BLaER1 treated with 17β-estradiol and CSF1 and Interleukin-3, amounts not matched to agents 10 nM and 100 nM (cell line): Measurements from ENCODE around the gene ANKAR.
A peak's percentile ranks its signal among the peaks of the same experiment; 100 is the strongest.
"Not testable (repeated sequence)": the region's sequence is repeated elsewhere in the genome, so short reads cannot be mapped to it uniquely, and the experiment has no call there.

Experiments used
- H3K27ac ChIP-seq, 11 experiments: shearing (Covaris generic); formaldehyde crosslinking; 2 replicates each; pipeline ENCODE4 v1.8.1; 2022
- H3K27me3 ChIP-seq, 11 experiments: shearing (Covaris generic); formaldehyde crosslinking; 2 replicates each; pipeline ENCODE4 v1.8.1; 2022
- H3K36me3 ChIP-seq, 11 experiments: shearing (Covaris generic); formaldehyde crosslinking; 2 replicates each; pipeline ENCODE4 v1.8.1; 2022
- H3K4me1 ChIP-seq, 10 experiments: shearing (Covaris generic); formaldehyde crosslinking; 2 replicates each; pipeline ENCODE4 v1.8.1; 2022
- H3K4me2 ChIP-seq, 11 experiments: shearing (Covaris generic); formaldehyde crosslinking; 2 replicates each; pipeline ENCODE4 v1.8.1; 2022
- H3K4me3 ChIP-seq, 10 experiments: shearing (Covaris generic); formaldehyde crosslinking; 2 replicates each; pipeline ENCODE4 v1.8.1; 2022
- H3K9ac ChIP-seq, 11 experiments: shearing (Covaris generic); formaldehyde crosslinking; 2 replicates each; pipeline ENCODE4 v1.8.1; 2022
- H3K9me3 ChIP-seq, 11 experiments: shearing (Covaris generic); formaldehyde crosslinking; replicated peaks in 1 of 11; 2 replicates each; pipeline ENCODE4 v1.8.1; 2022
- H4K20me1 ChIP-seq, 11 experiments: shearing (Covaris generic); formaldehyde crosslinking; 2 replicates each; pipeline ENCODE4 v1.8.1; 2022
- Cebpa-rat ChIP-seq, 11 experiments: shearing (Covaris generic); IDR thresholded peaks; 2 replicates each; pipeline ENCODE4 v1.8.1; 2022

Gene ANKAR

DNA sequence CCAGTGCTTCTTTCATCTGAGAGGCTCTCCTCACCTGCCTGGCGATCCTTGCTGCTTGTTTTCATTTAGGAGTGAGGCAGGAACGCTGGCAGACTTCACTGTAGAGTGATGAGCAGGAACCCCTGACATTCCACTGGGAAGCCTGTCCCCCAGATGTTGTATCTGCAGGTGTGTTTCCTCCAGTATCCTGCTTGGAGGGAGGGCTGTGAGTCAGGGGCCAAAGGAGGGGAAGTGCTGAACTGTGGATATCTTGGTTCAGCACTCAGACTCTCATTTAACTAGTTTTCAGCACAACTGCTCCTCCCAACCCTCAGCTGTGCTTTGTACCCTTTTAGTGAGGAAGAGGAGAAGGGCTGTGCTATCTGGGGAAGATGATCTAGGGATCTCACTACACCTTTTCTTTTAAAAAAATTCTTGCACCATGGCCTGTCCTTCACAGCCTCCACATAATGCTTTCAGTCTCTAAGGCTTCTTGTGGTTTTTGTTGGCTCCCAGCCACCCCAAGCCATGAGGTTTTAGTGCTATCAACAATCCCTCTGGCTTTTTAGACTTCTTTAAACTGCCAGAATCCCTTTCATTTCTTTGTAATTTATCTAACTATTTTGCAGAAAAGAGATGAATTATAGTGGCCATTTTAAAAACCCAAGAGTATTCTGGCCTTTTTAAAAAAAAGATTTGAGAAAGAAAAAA, 11.2 kb downstream of the ANKAR start:
- H3K36me3 ChIP-seq, result no peaks in the 10 kb centered on the region; a peak in 1 of 22 replicates
- H3K9me3 ChIP-seq, result no peaks in the 10 kb centered on the region
- H3K4me1 ChIP-seq, result peaks cover 6 to 13% (median 8%) of the 10 kb centered on the region in 10 experiments; a peak in 19 of 20 replicates
- H3K27ac ChIP-seq, result no peak overlapping the region
- H3K4me3 ChIP-seq, result no peak overlapping the region
- H3K9ac ChIP-seq, result peak overlapping the region in 1 of 11 experiments; percentile 31; a peak in 4 of 22 replicates
- no peaks in the 10 kb centered on the region for H3K27me3 ChIP-seq
- no peak for TF ChIP-seq Cebpa-rat (IDR thresholded peaks at IDR 0.05)
- H4K20me1 ChIP-seq, result no peaks in the 10 kb centered on the region; a peak in 2 of 22 replicates
- H3K4me2 ChIP-seq, result peak overlapping the region in 9 of 11 experiments; percentile 6 to 38 (median 18); a peak in 12 of 22 replicates

DNA sequence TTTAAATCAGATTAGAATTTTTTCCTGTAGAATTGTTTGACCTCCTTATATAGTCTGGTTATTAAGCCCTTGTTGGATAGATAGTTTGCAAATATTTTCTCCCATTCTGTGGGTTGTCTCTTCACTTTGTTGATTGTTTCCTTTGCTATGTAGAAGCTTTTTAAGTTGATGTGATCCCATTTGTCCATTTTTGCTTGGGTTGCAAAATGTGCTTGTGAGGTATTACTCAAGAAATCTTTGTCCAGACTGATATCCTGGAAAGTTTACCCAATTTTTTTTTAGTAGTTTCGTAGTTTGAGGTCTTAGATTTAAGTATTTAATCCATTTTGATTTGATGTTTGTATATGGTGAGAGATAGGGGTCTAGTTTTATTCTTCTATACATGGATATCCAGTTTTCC, 13.3 kb downstream of the ANKAR start:
- not testable (repeated sequence) for H3K4me3 ChIP-seq, H3K4me2 ChIP-seq, H3K27me3 ChIP-seq, H3K9me3 ChIP-seq, H3K36me3 ChIP-seq, H4K20me1 ChIP-seq, H3K9ac ChIP-seq, H3K27ac ChIP-seq
- peaks cover 6 to 12% (median 8%) of the 10 kb centered on the region in 10 experiments; a peak in 19 of 20 replicates for H3K4me1 ChIP-seq

DNA sequence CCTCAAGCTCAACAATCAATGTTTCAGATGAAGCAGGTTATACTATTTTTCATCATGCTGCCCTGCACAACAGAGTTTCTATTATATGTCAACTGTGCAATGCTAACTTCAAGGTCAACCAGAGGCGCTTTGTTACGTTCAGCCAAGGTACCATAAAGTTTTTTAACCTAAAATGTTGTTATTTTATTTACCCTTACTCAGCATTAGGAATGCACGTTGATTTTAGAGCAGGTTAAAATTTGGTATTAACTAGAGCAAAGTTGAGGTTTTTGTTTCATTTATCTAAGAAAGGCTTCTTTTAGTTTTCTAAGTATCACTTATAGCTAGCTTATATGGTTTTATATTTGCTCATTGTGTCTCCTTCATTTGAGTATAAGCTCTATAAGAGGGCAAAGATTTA, 21.8 kb downstream of the ANKAR start:
- Histone ChIP-seq H4K20me1 (no peaks in the 10 kb centered on the region), H3K36me3 (no peaks in the 10 kb centered on the region; a peak in 2 of 22 replicates), H3K4me1 (no peaks in the 10 kb centered on the region), H3K9ac (no peak overlapping the region), H3K4me3 (no peak overlapping the region), H3K9me3 (no peaks in the 10 kb centered on the region), H3K27me3 (no peaks in the 10 kb centered on the region), H3K27ac (no peak overlapping the region), H3K4me2 (no peak overlapping the region)
- no peak for TF ChIP-seq Cebpa-rat (IDR thresholded peaks at IDR 0.05)

DNA sequence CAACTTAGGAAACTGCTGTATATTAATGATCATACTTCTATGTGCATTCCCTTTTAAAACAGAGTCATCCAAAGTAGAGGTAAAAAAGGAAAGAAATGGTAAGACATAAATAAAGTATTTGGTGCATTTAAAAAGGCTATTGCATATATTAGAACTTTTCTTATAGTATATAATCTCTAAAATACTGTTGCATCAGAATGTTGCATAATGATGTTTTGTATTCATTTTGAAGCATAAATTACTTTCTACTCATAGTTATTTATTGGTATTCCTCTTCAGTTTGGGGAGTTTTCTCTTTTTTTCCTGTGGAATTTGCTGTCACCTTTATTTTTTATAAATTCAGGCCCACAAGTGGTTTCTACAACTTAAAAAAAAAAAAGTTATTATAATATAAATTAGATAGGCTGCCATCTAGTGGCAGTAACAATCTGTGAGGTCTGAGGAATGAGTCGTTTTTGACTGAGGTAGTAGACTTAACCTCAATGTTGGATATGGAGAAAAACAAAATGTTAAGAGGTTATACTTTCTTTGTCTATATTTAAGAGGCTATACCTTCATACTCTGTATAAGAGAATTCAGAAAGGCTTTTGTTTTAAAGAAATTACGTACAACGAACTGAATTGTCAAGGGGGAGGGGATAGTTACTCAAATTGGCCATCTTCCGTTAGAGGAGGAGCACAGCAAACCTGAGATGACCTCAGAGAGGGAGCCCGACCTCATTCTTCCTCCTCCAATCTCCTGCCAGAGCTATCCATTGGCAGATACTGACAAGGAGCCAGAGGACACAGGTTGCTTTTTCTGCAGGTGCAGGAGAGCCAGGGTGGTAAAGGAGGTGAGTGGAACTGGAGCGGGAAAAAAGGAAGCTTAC, 23.8 kb downstream of the ANKAR start:
- Histone ChIP-seq H3K4me3 (no peak overlapping the region), H3K9ac (no peak overlapping the region), H3K9me3 (no peaks in the 10 kb centered on the region), H4K20me1 (no peaks in the 10 kb centered on the region), H3K27me3 (no peaks in the 10 kb centered on the region), H3K36me3 (no peaks in the 10 kb centered on the region; a peak in 1 of 22 replicates), H3K4me2 (no peak overlapping the region), H3K27ac (no peak overlapping the region), H3K4me1 (no peaks in the 10 kb centered on the region)
- TF ChIP-seq Cebpa-rat (IDR thresholded peaks at IDR 0.05), result no peak

DNA sequence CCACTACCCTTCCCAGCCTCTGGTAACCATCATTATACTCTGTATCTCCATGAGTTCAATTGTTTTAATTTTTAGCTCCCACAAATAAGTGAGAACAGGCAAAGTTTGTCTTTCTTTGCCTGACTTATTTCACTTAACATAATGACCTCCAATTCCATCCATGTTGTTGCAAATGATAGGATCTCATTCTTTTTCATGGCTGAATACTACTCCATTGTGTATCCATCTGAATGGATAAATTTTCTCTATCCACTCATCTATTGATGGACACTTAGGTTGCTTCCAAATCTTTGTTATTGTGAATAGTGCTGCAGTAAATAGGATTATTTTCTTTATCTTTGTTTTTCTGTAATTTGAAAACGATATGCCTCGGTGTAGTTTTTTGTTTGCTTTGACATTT, 26.2 kb downstream of the ANKAR start:
- no peak overlapping the region for H3K9ac ChIP-seq
- no peak for TF ChIP-seq Cebpa-rat (IDR thresholded peaks at IDR 0.05)

DNA sequence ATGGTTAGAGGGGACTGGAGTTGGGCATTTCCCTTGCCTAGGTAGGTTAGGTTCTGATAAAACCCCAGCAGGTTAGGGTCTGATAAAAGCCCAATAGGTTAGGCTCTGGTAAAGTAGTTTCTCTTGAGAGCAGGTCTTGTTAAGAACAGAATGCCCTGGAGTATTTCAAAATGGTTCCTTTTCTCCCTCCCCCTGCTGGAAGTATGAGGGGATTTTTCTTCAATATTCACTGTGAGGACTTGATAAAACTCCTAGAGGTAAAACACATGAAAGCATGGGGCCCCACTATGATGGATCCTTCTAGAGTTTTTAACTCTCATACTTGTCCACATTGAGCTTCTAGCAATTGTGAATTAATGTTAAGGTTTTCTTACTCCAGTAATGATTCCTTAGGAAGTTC, 27.6 kb downstream of the ANKAR start:
- H3K9me3 ChIP-seq, result no peaks in the 10 kb centered on the region
- no peaks in the 10 kb centered on the region for H4K20me1 ChIP-seq
- no peak overlapping the region for H3K27ac ChIP-seq
- peaks cover 0 to 8% (median 0%) of the 10 kb centered on the region in 11 experiments; a peak in 4 of 22 replicates for H3K36me3 ChIP-seq
- H3K4me2 ChIP-seq, result no peak overlapping the region
- H3K27me3 ChIP-seq, result no peaks in the 10 kb centered on the region
- no peaks in the 10 kb centered on the region for H3K4me1 ChIP-seq
- H3K9ac ChIP-seq, result no peak overlapping the region
- TF ChIP-seq Cebpa-rat (IDR thresholded peaks at IDR 0.05), result no peak
- no peak overlapping the region for H3K4me3 ChIP-seq

More for the DNA sequence above, 26.2 kb downstream of the ANKAR start:
- Histone ChIP-seq H3K4me2 (no peak overlapping the region), H3K27me3 (no peaks in the 10 kb centered on the region), H3K27ac (no peak overlapping the region), H3K36me3 (peaks cover 0 to 6% (median 0%) of the 10 kb centered on the region in 11 experiments; a peak in 2 of 22 replicates), H3K4me1 (no peaks in the 10 kb centered on the region), H3K9me3 (no peaks in the 10 kb centered on the region), H4K20me1 (no peaks in the 10 kb centered on the region), H3K4me3 (no peak overlapping the region)

DNA sequence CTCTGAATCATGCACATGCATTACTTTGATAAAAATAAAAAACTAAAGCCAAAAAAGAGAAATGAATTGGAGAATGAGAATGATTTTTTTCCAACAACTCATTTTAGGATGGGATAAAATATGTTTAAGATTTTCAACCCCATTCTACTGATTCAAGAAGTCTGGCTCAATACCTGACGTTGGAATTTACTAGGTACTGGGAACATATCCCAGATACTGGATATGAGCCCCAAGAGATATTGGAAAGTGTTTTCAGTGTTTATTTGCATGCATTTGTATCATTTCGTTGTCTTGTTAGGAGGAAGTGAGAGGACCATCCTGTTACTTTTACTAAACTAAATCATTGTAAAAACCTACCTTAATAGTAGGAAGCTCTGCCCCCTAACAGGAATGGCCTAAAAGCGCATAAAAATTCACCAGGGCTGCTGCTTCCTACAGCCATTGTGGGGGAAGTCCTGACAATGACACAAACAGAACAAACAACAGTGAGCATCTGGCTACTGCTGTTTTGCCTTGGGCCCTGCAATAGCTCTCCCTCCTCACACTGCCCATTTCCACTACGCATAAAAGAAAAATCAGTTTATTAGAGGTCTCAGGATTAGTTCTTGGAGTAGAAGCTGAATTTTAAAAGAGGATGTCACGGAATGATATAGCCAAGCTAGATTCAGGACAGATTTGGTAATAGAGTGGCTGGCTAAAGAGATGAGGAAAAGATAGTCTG, 35.2 kb downstream of the ANKAR start:
- no peak overlapping the region for H3K9ac ChIP-seq
- no peaks in the 10 kb centered on the region for H3K9me3 ChIP-seq
- H3K4me1 ChIP-seq, result no peaks in the 10 kb centered on the region
- H3K4me2 ChIP-seq, result no peak overlapping the region
- TF ChIP-seq Cebpa-rat (IDR thresholded peaks at IDR 0.05), result no peak
- H3K36me3 ChIP-seq, result peaks cover 0 to 14% (median 4%) of the 10 kb centered on the region in 11 experiments; a peak in 6 of 22 replicates
- no peaks in the 10 kb centered on the region for H4K20me1 ChIP-seq
- no peaks in the 10 kb centered on the region for H3K27me3 ChIP-seq
- H3K4me3 ChIP-seq, result no peak overlapping the region
- no peak overlapping the region for H3K27ac ChIP-seq

DNA sequence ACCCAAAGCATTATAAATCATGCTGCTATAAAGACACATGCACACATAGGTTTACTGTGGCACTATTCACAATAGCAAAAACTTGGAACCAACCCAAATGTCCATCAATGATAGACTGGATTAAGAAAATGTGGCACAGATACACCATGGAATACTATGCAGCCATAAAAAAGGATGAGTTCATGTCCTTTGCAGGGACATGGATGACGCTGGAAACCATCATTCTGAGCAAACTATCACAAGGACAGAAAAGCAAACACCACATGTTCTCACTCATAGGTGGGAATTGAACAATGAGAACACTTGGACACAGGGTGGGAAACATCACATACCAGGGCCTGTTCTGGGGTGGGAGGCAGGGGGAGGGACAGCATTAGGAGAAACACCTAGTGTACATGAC, 43.1 kb downstream of the ANKAR start:
- H3K27me3 ChIP-seq, H4K20me1 ChIP-seq, H3K36me3 ChIP-seq, H3K9ac ChIP-seq, H3K27ac ChIP-seq, H3K9me3 ChIP-seq, H3K4me3 ChIP-seq, H3K4me1 ChIP-seq, H3K4me2 ChIP-seq: not testable (repeated sequence)

DNA sequence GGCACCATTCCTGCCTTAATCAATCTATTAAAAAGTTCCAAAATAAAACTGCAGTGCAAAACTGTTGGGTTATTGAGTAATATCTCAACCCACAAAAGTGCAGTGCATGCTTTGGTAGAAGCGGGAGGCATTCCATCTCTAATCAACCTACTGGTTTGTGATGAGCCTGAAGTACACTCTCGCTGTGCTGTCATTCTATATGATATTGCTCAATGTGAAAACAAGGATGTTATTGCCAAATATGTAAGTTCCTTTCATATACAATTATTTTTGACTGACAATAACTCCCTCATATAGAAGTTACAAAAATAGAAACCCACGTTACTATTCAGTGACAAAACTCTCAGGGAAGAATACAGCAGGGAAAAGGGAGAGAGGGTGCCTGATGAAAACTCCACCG, 45.1 kb downstream of the ANKAR start:
- no peaks in the 10 kb centered on the region for H4K20me1 ChIP-seq
- no peaks in the 10 kb centered on the region for H3K4me1 ChIP-seq
- H3K9ac ChIP-seq, result no peak overlapping the region
- no peaks in the 10 kb centered on the region; a peak in 1 of 22 replicates for H3K9me3 ChIP-seq
- no peak for TF ChIP-seq Cebpa-rat (IDR thresholded peaks at IDR 0.05)
- no peak overlapping the region for H3K27ac ChIP-seq
- no peak overlapping the region; a peak in 1 of 22 replicates for H3K4me2 ChIP-seq
- no peak overlapping the region for H3K4me3 ChIP-seq
- H3K27me3 ChIP-seq, result no peaks in the 10 kb centered on the region
- no peaks in the 10 kb centered on the region for H3K36me3 ChIP-seq
